Suppressor macrophage treated with lipopolysaccharide for 4 hours (primary cell): ENCODE data around the gene MAML1.
"Not testable (repeated sequence)": the region's sequence is repeated elsewhere in the genome, so short reads cannot be mapped to it uniquely, and the experiment has no call there.

Experiments used
- DNase-seq: peaks from one replicate; pipeline ENCODE4 v3.0.0-alpha.2; 2020

The MAML1 gene

GRCh38 chr5:179734536-179735164 is 2.0 kb downstream of the MAML1 start:
- no peak for DNase-seq

- peak; percentile 50 for DNase-seq
These were observed 6.1 kb downstream of the MAML1 start for GRCh38 chr5:179738742-179739141.

- DNase-seq, result not testable (repeated sequence)
These were observed 11.5 kb downstream of the MAML1 start for GRCh38 chr5:179744106-179744505.

- no peak for DNase-seq
These were observed 14.2 kb downstream of the MAML1 start for GRCh38 chr5:179746872-179747271.

GRCh38 chr5:179747811-179748210 is 15.2 kb downstream of the MAML1 start:
- DNase-seq, result peak; percentile 89

- DNase-seq, result no peak
These were observed 17.4 kb downstream of the MAML1 start for GRCh38 chr5:179749857-179750508.

GRCh38 chr5:179753971-179754370 is 21.3 kb downstream of the MAML1 start:
- DNase-seq, result no peak

- DNase-seq, result no peak
These were observed 22.4 kb downstream of the MAML1 start for GRCh38 chr5:179755022-179755421.

- peak; percentile 83 for DNase-seq
These were observed 26.3 kb downstream of the MAML1 start for GRCh38 chr5:179758955-179759354.

GRCh38 chr5:179759581-179760551 is 27.2 kb downstream of the MAML1 start:
- peak; percentile 55 for DNase-seq

- DNase-seq, result peak; percentile 37
These were observed 29.6 kb downstream of the MAML1 start for GRCh38 chr5:179762079-179762780.

GRCh38 chr5:179762781-179763176 is 30.2 kb downstream of the MAML1 start:
- no peak for DNase-seq

- DNase-seq, result peak; percentile 63
These were observed 30.8 kb downstream of the MAML1 start for GRCh38 chr5:179763215-179763945.

- no peak for DNase-seq
These were observed 31.4 kb downstream of the MAML1 start for GRCh38 chr5:179764056-179764455.

GRCh38 chr5:179765400-179765799 is 32.8 kb downstream of the MAML1 start:
- peak; percentile 71 for DNase-seq

GRCh38 chr5:179766021-179766725 is 33.6 kb downstream of the MAML1 start:
- DNase-seq, result peak; percentile 62

GRCh38 chr5:179766726-179767455 is 34.3 kb downstream of the MAML1 start:
- peak; percentile 61 for DNase-seq

GRCh38 chr5:179767496-179768100 is 35.0 kb downstream of the MAML1 start:
- peak; percentile 32 for DNase-seq

- no peak for DNase-seq
These were observed 35.9 kb downstream of the MAML1 start for GRCh38 chr5:179768326-179769085.
